GM12875 (cell line): Measurements from ENCODE around the gene SLC4A7.

Source experiments
- H3K4me3 ChIP-seq: one replicate; pipeline ENCODE4 v1.5.1; 2011; ENCODE audit warnings: low read depth, low read length, control low read depth
- TF ChIP-seq, protein P1 (sequence below): IDR thresholded peaks from 2 replicates; pipeline ENCODE4 v1.5.1; 2011; ENCODE audit warnings: low read depth, mild to moderate bottlenecking, control low read depth, inconsistent platforms, low read length, moderate library complexity, borderline replicate concordance; ENCODE audit not compliant: insufficient read depth

Gene SLC4A7

DNA sequence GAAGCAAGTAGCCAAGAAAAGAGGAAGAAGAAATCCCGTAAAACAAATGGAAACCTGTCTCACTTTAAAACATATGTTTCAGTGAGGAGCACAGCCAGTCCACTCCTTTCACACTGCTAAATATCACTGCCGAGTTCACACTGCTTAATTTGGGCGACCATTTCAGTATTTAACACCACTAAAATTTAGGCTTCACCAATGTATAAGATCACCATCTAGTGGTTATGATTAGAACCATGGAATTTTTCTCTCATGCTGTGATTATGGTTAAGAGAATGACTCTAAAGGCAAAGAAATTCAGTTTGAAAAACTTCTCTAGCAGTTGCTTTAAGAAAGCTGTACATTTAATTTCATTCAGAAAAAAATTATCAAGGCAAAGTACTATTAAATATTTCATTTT lies 16.6 kb downstream of the SLC4A7 start:
- TF ChIP-seq, protein P1, sequence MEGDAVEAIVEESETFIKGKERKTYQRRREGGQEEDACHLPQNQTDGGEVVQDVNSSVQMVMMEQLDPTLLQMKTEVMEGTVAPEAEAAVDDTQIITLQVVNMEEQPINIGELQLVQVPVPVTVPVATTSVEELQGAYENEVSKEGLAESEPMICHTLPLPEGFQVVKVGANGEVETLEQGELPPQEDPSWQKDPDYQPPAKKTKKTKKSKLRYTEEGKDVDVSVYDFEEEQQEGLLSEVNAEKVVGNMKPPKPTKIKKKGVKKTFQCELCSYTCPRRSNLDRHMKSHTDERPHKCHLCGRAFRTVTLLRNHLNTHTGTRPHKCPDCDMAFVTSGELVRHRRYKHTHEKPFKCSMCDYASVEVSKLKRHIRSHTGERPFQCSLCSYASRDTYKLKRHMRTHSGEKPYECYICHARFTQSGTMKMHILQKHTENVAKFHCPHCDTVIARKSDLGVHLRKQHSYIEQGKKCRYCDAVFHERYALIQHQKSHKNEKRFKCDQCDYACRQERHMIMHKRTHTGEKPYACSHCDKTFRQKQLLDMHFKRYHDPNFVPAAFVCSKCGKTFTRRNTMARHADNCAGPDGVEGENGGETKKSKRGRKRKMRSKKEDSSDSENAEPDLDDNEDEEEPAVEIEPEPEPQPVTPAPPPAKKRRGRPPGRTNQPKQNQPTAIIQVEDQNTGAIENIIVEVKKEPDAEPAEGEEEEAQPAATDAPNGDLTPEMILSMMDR = peak; percentile 24; the same call in 1 of the 2 replicates
- no peak overlapping the region for H3K4me3 ChIP-seq

DNA sequence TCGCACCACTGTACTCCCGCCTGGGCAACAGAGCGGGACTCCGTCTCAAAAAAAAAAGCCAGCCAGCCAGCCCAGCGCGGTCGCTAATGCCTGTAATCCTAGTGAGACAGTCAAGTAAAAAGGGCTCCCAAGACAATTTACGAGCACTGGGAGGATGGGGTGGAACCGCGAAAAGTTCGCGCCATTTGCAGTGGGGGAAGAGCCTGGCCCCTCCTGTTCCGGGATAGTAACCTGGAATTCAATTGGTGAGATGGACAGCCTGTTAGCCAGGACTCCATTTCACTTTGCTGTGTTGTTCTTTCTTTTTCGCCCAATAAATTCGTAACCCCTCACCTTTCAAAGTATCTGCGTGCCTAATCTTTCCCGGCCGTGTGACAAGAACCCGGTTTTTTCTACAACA lies 19.5 kb downstream of the SLC4A7 start:
- H3K4me3 ChIP-seq = no peak overlapping the region
- TF ChIP-seq, protein P1 = no peak

DNA sequence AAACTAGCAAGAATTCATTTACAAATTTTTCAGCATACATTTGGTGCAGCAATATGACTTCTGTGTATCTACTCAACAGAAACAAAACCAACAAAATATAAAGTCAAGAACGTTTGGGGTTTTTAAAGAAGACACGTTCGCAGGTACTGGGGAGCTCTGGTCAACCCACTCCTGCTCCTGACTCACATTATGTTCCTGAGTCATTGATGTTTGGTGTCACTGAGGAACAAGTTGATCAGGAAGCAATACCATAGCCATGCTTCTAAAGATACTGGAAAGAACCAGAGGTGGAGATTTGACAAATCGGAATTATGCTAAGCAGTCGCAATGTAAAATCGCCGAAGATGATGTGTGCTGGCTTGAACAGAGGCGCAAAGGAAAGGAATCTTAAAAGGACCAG lies 22.0 kb downstream of the SLC4A7 start:
- TF ChIP-seq, protein P1 = no peak
- no peak overlapping the region for H3K4me3 ChIP-seq

DNA sequence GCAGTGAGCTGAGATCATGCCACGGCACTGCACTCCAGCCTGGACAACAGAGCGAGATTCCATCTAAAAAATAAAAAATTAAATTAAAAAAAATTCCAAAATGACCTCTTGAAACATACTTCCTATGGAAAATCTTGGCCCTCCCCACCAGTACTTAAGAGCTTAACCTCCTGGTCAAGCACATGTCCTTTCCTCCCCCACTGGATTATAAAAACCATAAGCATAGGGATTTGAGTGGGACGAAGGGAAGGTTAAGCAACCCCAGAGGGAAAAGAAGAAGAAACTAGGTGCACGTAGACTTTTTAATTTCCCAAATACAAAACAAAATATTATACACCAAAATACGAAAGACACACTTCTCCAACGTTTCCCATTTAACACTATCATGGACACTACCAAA lies 25.3 kb downstream of the SLC4A7 start:
- H3K4me3 ChIP-seq = no peak overlapping the region
- TF ChIP-seq, protein P1 = no peak

DNA sequence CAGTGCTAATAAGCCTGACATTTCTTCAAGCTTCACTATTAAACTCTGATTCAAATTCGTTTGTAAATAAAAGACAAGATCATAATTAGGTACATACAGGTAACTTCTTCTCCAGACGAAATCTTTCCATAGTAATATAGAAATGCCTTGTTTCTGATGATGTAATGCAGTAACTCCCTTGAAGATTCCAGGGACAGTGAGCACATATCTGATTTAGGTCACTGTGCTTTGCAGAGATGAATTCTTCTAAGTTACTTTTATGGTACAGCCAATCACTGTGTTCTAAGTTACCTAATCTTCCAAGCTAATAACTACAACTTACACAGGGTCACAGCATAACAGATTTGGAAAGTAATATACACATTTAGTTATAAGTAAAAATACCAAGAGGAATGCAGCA lies 27.6 kb downstream of the SLC4A7 start:
- TF ChIP-seq, protein P1 = no peak
- H3K4me3 ChIP-seq = no peak overlapping the region

DNA sequence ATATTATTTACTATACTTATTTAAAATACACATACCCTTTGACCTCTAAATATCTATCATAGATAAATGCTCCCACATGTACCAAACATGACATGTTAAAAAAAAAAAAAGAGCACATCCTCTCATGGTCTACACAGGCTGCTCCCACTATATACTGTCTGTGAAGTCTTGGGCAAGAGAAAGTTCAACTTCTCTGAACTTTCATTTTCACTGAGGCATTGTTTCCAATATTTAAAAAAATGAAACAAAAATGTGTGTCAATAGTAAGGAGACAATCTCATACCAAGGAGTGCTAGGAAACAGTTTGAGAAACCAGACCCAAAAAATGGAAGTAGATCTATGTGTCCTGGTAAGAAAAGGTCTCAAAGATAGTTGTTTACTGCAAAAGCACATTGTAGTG lies 29.3 kb downstream of the SLC4A7 start:
- no peak overlapping the region for H3K4me3 ChIP-seq
- TF ChIP-seq, protein P1 = no peak

DNA sequence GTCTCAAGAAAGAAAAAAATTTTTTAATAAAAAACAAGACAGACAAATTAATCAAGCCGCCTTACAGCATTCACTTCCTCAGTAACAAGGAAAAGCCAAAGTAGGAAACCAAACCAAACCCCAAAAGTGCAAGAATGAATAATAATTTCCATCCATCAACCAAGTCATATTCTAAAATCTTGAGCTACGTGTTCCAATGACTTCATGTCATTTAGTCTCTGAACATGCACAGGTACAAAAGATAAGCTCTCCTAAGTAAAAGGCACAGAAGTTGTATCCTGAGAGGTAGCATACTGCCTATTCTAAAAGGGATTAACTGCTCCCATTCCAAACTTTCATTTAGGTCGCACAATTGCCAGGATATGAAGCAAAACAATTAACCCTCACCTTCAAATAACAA lies 29.7 kb downstream of the SLC4A7 start:
- TF ChIP-seq, protein P1 = no peak
- no peak overlapping the region for H3K4me3 ChIP-seq
